ENCODE results near the gene SPAG16.

GRCh38 chr2:214226061-214226460 lies 941.8 kb downstream of the SPAG16 start:
- TF ChIP-seq CTCF (IDR thresholded peaks at IDR 0.05; ENCODE audit: insufficient read depth, low read depth, low read length) (no peak), EZH2 (IDR thresholded peaks at IDR 0.05; ENCODE audit: insufficient read depth, low read length) (no peak)

Measured in astrocyte (in vitro differentiated cells and primary cell).